ENCODE results near the gene HNRNPC.
"Not testable (repeated sequence)": the region's sequence is repeated elsewhere in the genome, so short reads cannot be mapped to it uniquely, and the experiment has no call there.

The HNRNPC gene

DNA sequence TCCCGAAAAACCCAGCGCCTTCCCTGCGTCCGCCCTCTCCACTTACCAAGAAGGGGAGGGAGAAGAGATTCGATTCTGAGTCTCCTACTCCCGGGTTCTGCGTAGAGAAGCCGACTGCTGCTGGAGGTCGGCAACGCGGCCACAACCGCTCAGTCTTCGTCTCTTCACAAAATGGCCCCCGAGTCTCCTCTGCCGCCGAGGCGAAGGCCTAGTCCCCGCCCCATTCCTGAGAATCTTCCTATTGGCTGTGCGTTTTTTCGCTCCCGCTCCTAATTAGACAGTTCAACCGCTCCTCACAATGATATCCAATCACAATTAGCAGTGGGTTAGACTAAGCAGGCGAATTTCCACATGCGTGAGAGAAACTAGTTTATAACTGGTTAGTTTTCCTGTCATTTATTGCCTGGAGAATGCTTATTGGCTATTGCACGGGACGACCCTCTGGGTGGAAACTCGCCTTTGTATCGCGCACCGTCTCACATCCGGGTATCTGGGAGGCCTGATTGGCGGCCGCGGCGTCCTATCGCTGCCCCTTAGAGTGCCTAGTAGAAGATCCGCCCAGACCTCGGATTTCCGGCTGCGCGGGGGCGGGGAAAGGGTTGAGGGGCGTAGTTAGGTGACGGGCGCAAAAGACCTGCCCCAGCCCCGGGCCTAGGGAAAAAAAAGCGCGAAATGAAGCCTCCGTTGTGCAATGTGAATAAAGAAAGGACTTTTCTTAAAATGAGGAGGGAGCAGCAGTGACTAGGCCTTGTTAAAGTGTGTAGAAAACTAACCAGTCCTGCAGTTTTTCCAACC, at the start of gene HNRNPC:
Gene HNRNPC (minus strand): TSS at position 191 of the 795 bp plus-strand sequence. CDS start 35,249 bp downstream, outside the sequence.
- peak; percentile 100 for DNase-seq

DNA sequence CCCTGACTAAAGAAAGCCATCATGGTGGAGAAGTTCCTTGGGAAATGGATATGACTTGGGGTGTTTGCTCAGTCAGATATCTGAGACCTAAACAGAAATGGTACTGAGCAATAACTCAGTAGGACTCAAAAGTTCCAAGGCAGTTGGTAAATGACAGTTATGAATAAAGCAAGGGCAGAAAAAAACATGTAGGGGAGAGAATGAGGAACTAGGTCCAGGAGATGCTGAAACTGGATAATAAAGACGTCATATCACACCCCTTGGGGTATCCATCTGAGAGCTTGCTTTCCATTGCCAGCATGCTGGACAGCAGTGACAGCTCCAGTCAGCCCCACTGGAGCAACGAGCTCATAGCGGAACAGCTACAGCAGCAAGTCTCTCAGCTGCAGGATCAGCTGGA, 48.2 kb upstream of the HNRNPC start:
- no peak for DNase-seq

DNA sequence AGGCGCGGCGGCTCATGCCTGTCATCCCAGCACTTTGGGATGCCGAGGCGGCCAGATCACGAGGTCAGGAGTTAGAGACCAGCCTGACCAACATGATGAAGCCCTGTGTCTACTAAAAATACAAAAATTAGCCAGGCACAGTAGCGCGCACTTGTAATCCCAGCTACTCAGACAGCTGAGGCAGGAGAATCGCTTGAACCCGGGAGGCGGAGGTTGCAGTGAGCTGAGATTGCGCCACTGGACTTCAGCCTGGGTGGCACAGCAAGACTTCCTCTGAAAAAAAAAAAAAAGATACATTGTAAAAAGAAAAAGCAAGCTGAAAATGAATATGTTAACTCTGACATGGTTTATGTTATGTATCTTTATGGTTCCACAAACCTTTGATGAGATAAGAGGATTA, 44.3 kb upstream of the HNRNPC start:
- DNase-seq: no peak

DNA sequence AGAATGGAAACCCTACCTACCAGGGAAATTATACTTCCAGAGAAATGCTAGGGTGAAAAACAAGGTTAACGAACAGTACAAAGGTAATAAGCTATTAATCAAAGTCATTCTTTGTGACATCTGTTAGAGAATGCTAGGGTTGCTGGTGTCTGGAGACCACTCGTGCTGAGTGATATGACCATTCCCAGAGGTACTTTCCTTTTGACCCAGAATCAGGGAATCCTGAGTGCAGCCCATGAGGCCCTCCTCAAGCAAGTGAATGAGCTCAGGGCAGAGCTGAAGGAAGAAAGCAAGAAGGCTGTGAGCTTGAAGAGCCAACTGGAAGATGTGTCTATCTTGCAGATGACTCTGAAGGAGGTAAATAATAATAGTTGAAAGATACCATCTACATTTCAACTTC, 42.4 kb upstream of the HNRNPC start:
- no peak for DNase-seq

DNA sequence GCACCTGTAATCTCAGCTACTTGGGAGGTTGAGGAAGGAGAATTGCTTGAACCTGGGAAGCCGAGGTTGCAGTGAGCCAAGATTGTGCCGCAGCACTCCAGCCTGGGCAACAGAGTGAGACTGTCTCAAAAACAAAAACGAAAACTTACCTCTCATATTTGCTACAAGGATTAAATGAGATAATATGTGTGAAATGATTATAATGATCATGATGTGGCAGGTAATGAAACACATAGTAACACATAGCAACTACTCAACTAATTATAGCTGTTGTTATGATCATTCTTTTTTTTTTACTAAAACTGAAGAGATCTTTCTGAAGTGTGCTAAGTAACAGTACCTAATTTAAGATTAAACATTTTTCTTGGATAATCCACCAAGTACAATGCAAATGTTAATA, 40.7 kb upstream of the HNRNPC start:
- DNase-seq: no peak

DNA sequence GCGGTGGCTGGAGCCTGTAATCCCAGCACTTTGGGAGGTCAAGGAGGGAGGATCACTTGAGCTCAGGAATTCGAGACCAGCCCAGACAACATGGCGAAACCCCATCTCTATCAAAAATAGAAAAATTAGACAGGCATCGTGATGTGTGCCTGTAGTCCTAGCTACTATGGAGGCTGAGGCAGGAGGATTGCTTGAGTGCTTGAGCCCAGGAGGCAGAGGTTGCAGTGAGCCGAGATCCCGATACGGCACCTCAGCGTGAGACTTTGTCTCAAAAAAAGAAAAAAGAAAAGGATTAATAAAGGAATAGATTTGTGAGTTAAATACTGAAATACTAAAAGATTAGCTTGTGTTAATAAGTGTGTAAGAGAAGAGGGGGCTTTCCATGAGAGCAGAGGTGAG, 40.0 kb upstream of the HNRNPC start:
- no peak for DNase-seq

DNA sequence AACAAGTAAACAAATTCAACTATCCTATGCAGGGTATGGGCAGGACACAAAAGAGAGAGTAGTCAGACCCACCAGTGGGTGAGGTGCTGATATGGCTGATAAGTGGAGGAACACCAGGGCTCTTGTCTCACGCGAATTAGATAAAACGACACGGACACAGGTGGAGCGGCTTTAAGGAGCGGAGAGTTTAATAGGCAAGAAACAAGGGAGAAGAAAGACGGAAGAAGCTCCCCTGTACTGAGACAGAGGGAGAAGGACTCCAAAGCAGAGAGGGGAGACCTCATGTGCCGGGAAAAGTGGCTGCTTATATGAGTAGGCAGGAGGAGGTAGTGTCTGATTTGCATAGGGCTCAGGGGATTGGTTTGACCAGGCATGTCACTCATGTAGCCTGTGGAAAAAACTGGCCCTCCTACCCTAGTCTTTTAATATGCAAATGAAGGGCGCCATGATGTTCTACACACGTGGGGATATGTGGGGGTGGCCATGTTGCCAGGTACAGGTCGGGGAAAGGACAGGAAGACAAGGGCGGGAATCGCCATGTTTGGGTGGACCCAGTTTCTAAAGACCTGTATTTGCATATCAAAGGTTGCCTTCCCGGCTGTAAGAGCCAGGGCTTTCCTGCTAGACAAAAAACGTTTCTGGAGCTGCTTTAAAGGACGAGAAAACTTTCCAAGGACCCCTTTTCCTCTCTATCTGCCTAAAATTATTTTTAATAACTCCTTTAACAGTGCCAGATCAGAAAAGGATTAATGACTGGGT, 39.4 kb upstream of the HNRNPC start:
- peak; percentile 74 to 82 for DNase-seq

DNA sequence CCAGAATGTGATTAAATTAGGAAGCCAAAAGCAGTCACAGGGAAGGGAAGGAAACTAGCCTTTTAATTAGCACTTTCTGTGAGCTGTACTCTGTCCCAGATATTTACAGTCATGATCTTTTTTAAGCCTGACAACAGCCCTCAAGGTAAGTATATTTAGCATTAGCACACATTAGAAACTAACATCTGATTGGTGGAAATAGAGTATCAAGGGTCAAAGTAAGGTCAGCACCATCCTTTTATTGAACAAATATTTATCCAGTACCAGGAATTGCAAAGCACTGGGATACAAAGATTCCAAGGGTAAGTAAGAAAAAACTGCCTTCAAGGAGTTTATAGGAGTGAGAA, 38.9 kb upstream of the HNRNPC start:
- no peak for DNase-seq

DNA sequence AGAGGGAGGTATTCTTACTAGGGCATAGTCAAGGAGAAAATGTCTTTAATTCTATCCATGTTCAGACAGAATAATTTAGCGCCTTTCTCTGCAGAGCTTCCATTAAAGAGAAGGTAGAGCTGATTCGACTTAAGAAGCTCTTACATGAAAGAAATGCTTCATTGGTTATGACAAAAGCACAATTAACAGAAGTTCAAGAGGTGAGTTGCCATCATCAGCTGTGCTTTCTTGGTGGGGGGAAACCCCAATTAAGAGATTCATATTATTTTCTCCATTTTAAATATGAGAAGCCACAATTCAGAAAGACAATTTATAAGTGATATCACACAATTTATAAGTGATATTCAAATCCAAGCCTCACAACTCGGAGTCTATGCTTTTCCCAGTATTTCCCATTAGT, 38.4 kb upstream of the HNRNPC start:
- no peak for DNase-seq

DNA sequence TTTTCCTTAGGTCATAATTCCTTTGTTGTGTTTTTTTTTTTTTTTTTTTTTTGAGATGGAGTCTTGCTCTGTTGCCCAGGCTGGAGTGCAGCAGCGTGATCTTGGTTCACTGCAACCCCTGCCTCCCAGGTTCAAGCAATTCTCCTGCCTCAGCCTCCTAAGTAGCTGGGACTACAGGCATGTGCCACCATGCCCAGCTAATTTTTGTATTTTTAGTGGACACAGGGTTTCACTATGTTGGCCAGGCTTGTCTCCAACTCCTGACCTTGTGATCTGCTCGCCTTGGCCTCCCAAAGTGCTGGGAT, 33.5 kb upstream of the HNRNPC start:
- DNase-seq: not testable (repeated sequence)

DNA sequence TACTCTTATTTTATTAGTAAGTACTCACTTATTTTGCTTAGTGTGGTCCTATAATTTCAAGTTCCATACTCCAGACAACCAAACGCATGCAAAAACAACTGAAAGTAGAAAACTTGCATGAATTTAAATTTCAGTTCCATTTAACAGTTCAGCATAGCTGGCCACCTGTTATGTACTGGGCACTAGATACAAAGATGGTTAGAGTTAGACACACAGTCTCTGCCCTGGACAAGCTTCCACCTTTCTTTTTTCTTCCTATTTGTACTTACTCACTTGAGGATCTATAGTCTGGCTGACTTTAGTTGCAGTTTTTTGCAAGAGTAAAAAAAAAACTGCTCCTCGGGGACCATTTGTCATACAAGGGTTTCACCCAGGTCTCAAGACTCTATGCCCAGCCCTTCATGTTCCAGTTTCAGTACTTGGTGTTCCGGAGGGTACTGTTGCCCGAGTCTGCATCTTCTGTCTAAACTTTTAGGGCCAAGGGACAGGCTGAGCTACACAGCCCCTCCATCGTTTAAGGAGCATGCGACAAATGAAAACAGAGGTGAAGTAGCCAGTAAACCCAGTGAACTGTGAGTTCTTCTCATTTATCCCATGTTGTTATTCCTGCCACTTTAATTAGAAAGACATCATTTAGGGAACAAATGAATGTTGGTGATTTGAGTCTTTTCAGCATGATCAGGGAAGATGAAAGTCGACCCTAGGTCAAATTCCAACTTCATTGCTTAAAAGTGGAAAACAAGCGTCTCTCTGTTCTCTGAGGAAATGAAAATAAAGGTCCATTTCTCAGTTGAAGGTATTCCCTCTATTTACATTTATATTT, 33.0 kb upstream of the HNRNPC start:
- no peak for DNase-seq

DNA sequence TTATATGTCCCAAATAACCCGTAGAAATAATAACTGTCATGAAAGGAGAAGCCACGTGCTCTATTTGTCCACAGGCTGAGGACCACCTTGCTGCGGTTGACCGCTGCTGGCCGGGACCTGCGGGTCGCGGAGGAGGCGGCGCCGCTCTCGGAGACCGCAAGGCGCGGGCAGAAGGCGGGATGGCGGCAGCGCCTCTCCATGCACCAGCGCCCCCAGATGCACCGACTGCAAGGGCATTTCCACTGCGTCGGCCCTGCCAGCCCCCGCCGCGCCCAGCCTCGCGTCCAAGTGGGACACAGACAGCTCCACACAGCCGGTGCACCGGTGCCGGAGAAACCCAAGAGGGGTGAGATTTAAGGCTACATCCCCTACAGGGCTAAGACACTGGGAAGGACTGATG, 31.6 kb upstream of the HNRNPC start:
- DNase-seq: peak in 1 of 2 experiments; percentile 2

DNA sequence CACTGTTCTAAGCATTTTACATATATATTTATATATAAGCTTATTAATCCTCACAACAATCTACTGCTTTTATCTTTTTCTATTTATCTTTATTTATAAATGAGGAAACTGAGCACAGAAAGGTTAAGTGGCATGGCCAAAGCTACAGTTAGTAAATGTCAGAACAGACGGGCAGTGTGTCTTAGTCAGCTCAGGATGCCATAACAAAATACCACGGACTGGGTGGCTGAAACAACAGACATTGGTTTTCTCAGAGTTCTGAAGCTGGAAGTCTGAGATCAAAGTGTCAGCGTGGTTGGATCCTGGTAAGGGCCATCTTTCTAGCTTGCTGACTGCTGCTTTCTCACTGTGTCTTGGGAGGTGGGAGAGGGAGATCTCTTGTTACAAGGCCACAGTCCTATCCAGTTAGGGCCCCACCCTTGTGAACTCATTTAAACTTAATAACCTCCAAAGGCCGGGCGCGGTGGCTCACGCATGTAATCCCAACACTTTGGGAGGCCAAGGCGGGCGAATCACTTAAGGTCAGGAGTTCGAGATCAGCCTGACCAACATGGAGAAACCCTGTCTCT, 30.4 kb upstream of the HNRNPC start:
- DNase-seq: no peak

DNA sequence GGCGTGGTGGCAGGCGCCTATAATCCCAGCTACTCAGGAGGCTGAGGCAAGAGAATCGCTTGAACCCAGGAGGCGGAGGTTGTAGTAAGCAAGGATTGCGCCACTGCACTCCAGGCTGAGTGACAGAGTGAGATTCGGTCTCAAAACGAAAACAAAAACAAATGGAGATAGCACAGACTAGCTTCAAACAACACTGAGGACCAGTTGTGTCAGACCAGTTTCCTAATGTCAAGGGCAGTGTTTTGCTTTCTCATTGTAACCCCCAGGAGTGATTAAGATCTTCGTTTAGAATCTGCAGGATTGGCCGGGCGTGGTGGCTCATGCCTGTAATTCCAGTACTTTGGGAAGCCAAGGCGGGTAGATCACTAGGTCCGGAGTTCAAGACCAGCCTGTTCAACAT, 29.1 kb upstream of the HNRNPC start:
- DNase-seq: no peak

DNA sequence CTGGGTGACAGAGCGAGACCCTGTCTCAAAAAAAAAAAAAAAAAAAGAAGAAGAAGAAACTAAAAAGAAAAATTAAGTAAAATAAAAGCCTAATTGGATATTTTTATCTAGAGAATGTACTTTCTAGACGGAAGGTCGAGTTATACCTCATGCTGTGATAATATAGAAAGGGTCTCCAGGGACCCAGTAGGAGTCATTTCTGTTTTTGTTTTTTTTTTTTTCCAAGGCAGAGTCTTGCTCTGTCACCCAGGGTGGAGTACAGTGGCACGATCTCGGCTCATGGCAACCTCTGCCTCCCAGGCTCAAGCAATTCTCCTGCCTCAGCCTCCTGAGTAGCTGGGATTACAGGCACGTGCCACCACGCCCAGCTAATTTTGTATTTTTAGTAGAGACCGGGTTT, 24.8 kb upstream of the HNRNPC start:
- DNase-seq: not testable (repeated sequence)

DNA sequence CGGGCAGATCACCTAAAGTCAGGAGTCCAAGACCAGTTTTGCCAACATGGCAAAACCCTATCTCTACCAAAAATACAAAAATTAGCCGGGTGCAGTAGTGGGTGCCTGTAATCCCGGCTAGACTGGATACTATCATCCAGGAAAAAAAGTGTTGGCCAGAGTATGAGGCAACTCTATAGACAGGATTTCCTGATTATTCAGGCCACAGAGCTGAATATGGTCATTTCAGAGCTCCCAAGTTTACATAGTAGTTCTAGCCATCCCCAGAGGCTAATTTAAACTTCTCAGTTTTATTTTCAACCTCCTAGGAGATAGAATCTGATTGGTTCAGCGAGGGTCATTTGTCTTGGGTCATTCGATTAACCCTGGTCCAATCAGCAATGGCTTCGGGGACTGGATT, 17.9 kb upstream of the HNRNPC start:
- no peak for DNase-seq

DNA sequence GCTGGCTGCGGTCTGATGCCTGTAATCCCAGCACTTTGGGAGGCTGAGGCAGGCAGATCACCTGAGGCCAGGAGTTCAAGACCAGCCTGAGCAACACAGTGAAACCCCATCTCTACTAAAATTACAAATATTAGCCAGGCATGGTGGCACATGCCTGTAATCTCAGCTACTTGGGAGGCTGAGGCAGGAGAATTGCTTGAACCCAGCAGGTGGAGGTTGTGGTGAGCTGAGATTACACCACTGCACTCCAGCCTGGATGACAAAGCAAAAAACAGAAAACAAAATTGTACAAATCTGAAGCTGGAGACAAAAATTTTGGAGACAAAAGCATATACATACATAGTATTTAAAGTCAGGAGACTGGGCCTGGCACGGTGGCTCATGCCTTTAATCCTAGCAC, 17.3 kb upstream of the HNRNPC start:
- DNase-seq: not testable (repeated sequence)

DNA sequence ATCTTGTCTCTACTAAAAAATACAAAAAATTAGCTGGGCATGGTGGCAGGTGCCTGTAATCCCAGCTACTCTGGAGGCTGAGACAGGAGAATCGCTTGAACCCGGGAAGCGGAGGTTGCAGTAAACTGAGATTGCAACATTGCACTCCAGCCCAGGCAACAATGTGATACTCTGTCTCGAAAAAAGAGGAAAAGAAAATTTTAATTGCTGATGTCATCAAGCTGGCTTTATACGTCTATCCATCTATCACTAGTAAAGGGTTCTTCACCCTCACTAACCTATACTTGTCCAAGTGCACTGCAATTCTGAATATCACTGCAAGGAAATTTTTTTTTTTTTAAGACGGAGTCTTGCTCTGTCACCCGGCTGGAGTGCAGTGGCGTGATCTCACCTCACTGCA, 12.7 kb upstream of the HNRNPC start:
- DNase-seq: not testable (repeated sequence)

DNA sequence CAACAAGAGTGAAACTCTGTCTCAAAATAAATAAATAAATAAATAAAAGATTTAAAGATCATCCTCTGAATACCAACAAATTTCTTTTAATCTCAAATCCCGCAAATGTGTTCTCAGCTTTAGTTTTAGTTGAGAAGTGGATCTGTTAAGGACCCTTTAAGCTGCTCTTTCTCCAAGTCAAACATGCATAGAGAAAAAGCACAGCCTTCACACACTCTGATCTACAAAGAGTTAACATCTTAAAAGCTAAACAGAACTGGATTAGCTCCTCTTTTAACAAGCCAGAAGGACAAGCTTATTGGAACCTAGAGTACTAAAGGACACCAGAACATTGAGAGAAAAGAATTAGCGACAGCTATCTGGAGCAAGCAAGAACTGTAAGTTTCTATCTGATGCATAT, 10.5 kb upstream of the HNRNPC start, which contains the start of gene RPGRIP1:
Gene RPGRIP1 (plus strand): TSS at position 301 of the 400 bp plus-strand sequence. CDS start 7,894 bp downstream, outside the sequence.
- DNase-seq: no peak

DNA sequence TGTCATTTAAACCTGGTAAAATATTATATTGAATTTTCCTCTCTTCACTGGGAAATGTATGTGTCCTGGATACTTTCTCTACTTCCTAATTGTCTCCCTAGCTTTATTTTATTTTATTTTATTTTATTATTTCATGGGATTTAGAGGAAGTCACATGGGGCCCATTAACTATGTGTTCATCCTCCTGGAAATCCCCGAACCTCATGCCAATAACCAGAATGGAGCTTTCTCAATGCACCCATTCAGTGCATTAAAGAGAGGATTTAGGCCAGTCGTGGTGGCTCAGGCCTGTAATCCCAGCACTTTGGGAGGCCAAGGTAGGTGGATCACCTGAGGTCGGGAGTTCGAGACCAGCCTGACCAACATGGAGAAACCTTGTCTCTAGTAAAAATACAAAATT, 9.4 kb upstream of the HNRNPC start:
- no peak for DNase-seq

DNA sequence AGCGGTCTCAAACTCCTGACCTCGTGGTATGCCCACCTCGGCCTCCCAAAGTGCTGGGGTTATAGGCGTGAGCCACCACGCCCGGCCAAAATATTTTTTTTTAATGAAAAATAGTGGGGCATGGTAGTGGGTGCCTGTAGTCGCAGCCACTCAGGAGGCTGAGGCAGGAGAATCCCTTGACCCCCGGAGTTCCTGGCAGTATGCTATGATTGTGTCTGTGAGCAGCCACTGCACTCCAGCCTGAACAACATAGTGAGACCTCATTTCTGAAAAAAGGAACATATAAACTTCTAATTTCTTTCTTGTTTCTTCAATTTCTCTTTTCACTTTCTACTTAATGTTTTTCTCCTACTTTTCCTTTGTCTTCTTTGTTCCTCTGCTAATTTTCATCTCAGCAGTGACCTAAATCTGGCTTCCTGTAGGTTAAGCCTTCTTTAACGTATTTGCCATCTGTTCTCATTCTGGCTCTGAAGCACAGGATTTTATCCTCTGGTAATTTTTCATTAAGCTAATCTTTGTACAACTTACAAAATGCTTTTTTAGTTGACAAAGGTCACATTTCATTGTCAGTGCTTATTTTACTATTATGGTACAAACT, 6.1 kb upstream of the HNRNPC start:
- no peak for DNase-seq

DNA sequence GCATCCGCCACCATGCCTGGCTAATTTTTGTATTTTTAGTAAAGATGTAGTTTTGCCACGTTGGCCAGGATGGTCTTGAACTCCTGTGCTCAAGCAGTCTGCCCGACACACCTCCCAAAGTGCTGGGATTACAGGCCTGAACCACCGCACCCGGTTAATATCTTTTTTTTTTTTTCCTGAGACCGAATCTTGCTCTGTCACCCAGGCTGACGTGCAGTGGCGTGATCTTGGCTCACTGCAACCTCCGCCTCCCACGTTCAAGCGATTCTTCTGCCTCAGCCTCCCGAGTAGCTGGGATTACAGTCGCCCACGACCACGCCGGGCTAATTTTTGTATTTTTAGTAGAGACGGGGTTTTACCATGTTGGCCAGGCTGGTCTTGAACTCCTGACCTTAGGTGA, 3.4 kb upstream of the HNRNPC start:
- not testable (repeated sequence) for DNase-seq
